Measurements from ENCODE around the gene HS3ST2.
"Not testable (repeated sequence)": the region's sequence is repeated elsewhere in the genome, so short reads cannot be mapped to it uniquely, and the experiment has no call there.

HS3ST2 gene

DNA sequence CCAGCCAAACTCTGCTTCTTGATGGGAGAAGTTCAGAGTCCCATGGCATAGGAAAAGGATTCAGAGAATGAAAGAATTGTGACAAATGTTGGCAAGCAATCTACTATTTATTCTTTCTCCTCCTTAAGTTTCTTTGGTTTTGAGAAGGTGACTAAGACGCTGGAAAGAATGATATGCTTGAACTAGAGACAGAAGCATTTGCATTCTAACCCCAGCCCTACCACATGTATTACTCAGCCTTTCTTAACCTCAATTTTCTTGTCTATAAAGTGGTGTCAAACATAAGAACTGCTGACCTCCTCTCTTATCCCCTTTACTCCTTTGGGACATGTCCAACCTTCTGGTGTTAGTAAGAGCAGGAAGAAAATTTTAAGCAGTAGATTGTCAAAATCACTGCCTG is 124.7 kb downstream of the HS3ST2 start:
- no peak for DNase-seq

DNA sequence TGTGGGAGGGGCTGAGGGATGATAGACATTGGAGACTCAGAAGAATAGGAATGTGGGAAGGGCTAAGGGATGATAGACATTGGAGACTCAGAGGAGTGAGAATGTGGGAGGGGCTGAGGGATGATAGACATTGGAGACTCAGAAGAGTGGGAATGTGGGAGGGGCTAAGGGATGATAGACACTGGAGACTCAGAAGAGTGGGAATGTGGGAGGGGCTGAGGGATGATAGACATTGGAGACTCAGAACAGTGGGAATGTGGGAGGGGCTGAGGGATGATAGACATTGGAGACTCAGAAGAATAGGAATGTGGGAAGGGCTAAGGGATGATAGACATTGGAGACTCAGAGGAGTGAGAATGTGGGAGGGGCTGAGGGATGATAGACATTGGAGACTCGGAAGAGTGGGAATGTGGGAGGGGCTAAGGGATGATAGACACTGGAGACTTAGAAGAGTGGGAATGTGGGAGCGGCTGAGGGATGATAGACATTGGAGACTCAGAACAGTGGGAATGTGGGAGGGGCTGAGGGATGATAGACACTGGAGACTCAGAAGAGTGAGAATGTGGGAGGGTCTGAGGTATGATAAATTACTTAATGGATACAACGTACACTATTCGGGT is 125.9 kb downstream of the HS3ST2 start:
- DNase-seq = not testable (repeated sequence)

DNA sequence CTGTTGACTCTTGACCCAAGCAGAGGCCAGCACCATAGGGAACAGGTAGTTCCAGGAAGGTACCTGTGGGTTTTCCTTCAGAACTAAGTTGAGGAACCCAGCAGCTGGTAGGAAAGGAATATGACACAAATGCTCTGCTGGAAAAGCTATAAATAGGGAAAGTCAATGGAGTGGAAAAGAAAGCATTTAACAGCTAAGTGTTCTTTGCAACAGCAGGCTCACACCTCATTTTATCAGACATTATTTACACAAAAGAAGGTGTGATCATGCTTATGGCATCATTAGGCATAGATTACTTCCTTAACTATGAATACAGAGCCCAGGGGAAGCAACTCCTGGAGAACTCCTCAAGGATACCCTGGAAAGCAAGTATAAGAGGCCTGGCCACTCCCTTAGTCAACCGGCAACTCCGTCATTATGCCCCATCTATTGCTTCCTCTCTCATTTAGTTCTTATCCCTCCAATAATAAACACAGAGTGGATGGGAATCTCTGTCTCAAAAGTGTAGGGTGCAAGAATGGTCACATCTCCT is 128.1 kb downstream of the HS3ST2 start:
- DNase-seq = no peak

DNA sequence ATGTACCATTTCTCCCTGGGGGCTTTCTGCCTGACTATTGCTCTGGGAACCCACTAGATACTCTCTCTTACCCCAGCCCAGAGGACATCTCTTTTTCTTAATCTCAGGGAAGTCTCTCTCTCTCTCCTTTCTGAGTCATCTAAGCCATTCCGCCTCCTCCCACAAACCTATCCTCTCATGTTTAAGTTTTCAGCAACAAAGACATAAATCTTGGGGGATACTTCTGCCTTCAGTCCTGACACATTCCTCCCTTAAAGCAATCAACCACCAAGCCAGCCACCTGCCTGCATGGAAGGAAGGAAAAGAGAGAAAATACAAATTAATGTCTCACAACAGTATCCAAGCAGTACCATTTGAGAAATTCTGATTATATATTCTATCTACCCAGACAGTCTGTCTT is 128.8 kb downstream of the HS3ST2 start:
- no peak for DNase-seq

DNA sequence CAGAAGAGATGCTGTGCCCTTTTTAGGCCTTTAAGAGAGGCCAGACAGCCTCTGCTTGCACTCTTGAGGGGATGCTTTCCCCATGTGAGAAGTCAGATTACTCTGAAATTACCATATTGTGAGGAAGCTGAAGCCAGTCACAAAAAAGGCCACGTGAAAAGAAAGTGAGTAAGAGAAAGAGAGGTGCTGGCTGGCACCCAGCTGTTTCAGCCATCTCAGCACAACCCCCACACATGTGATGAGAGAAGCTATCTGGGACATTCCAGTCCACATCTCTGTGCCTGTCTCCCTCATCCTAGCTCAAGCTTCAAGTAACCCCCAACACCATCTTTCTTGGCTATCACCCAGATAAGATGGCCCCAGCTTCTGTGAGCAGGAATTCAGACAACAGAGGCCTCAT is 131.4 kb downstream of the HS3ST2 start:
- no peak for DNase-seq

DNA sequence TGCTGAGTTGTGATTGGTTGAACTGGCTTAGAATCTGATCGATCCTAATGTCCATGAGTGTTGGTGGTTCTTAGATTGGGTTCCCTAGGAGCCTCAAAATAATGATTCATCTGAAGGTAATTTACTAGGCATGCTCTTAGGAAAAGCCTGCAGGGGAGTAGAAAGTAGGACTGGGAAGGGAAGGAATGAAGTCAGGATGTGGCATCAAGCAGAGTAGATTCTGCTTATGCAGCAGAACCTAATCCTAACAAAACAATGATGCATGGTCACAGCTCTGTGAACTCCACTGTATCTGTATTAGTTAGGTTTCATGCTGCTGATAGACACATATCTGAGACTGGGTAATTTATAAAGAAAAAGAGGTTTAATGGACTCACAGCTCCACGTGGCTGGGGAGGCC is 132.5 kb downstream of the HS3ST2 start:
- DNase-seq = no peak

DNA sequence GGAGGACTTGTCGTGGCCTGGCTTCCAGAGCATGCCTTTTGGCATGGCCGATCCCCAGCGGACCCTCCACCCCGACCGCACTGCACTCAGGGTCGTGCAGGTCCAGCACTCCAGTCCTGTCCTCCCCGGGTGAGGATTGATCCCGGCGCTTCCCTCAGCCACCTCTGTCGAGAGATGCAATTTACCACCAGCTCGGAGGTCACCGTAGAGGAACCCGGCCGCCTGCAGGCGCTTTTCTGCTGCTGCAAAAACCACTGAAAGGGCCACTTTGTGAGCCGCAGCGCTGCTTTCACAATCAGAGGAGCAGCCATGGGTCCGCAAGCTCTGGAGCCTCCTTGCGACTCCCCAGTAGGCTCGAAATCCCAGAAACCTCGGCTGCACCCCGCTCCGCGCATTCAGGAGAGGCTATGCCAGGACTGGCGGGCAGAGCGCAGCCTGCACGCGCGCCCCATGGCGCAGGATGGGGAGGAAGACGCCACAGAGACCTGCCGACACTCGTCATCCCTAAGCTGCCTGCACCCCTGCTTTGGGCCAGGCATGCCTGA is 134.2 kb downstream of the HS3ST2 start:
- no peak for DNase-seq

DNA sequence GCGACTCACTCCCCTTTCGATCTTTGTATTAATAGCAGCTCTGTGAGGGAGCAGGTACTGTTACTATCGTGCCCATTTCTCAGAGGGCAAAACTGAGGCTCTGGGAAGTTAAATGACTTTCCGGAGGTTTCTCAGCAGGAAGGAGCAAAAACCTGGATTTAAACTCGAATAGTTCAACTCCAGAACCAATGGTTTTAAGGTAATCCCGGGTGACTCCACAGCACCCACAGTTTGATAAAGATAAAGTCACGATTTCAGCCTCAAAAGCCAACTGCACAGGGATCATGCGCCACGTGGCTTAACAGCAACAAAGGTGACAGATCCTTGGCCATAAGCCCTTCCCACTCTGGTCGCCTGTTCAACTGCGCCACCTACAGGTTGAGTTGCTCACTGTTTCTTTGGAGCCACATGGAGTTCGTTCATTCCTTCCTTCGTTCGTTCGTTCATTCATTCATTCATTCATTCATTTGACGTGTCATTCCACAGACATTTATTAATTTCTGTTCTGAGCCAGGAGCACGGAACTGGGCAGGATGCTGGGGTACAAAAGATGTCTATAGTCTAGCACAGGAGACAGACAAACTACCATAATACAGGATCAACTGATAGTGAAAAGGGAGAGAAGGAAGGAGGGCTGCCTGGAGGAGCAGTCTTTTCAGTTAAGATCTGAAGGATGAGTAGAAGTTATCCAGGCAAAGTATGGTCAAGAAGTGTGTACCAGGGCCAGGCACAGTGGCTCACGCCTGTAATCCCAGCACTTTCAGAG is 134.8 kb downstream of the HS3ST2 start:
- DNase-seq = peak; percentile 71

DNA sequence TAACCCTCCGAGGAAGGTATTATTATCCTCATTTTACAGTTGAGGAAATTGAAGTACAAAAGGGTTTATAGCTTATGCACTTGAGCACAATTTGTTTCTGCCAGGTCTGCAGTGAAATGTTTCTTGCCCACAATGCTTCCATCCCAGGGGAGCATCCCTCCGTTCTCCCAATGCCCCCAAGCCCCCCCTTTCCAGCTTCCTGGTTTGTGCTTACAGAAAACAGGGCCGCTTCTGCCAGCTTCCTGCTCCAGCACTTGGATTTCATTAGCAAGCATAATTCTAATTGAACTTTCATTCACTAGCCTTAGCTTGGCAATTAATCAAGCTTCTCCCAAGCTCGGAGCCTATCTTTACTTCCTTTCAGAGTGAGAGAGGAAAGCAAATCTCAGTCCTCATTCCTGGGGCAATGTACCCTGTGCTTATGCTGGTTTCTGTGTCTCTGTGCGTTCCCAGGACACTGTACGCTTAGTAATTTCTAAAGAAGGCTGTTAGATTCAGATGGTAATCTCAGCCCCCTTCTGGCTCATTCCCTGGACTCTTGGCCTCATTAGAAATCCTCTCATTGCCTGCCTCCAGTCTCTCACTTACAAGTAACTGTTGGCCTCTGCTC is 141.6 kb downstream of the HS3ST2 start:
- no peak for DNase-seq

DNA sequence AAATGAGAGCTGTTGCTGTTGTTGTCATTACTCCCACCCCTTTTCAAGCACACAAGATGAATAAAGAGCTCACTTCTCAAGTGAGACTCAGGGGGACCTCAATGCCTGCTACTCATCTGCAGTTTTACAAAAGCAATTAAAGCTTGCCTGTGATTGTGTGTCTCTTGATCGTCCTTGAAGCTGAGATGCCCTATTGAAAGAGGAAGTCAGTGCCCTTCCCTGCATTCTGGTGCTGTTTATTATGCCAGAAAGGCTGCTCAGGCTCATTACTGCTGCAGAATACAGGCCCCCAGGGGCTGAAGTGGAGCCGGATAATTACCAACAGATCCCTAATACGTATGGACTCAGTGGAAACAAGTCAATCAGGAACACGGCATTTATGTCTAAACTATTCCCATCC is 147.2 kb downstream of the HS3ST2 start:
- no peak for DNase-seq

DNA sequence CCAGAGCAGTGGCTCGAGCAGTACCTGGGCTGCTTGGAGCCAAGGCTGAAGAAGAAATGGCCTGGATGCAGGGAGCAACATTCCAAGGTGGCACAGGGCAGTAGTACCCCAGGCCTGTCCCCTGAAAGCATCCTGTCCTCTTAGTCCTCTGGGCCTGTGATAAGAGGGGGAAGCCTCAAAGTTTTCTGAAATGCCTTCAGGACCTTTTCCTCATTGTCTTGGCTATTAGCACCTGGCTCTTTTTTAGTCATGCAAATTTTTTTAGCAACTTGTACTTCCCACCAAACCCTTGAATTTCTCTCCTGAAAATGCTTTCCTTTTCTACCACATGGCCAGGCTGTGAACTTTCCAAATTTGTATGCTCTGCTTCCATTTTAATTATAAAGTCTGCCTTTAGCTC is 148.9 kb downstream of the HS3ST2 start:
- DNase-seq = no peak

Data from stimulated activated CD4-positive, alpha-beta T cell treated with anti-CD3 and anti-CD28 coated beads, Interleukin-1b, Interleukin-23, amount 100 ng/mL, for 48 hours (primary cell).